SK-N-SH treated with all-trans-retinoic acid at 6 μM for 48 hours (cell line): ENCODE results near the gene FAR1.

ENCODE experiments used
- CSDC2 ChIP-seq: fragments of 250-450 bp; sonication (Bioruptor Pico); IDR thresholded peaks from 2 replicates; pipeline ENCODE4 v1.5.0; 2020; ENCODE audit warnings: mild to moderate bottlenecking, moderate library complexity
- GLIS3 ChIP-seq: fragments of 250-450 bp; sonication (Bioruptor Pico); IDR thresholded peaks from 2 replicates; pipeline ENCODE4 v1.5.0; 2020; ENCODE audit warnings: mild to moderate bottlenecking, moderate library complexity
- OSR1 ChIP-seq: fragments of 250-450 bp; sonication (Bioruptor Pico); IDR thresholded peaks from 2 replicates; pipeline ENCODE4 v1.8.0; 2022; ENCODE audit warnings: moderate library complexity, mild to moderate bottlenecking, inconsistent platforms
- ZFP3 ChIP-seq: fragments of 250-450 bp; sonication (Bioruptor Pico); IDR thresholded peaks from 2 replicates; pipeline ENCODE4 v1.5.0; 2020; ENCODE audit warnings: mild to moderate bottlenecking, moderate library complexity

DNA sequence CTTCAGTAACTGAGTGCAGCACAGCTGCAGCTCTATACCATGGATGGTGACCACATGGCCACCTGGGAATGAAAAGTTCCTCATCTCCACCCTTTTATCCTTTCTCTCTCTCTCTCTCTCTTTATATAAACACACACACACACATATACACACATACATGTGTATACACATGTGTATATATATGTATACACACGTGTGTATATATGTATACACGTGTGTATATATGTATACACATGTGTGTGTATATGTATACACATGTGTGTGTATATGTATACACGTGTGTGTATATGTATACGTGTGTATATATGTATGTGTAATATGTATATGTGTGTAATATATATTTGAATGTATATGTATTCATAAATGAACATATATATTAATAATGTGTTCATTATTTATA is 18.8 kb upstream of the FAR1 start:
- TF ChIP-seq ZFP3 (CRISPR knock-in tag) (no peak), OSR1 (CRISPR knock-in tag) (no peak), GLIS3 (CRISPR knock-in tag) (no peak), CSDC2 (CRISPR knock-in tag) (no peak)
